NK-92 treated with Interleukin-12 subunit alpha and Interleukin-12 subunit beta, amount 100 ng/mL, for 24 hours (cell line): ENCODE measurements around the gene SKIC3.

Experiments
- DNase-seq: peaks from one replicate; lab custom pipeline; 2025; lab: John Stamatoyannopoulos, UW

Gene SKIC3

DNA sequence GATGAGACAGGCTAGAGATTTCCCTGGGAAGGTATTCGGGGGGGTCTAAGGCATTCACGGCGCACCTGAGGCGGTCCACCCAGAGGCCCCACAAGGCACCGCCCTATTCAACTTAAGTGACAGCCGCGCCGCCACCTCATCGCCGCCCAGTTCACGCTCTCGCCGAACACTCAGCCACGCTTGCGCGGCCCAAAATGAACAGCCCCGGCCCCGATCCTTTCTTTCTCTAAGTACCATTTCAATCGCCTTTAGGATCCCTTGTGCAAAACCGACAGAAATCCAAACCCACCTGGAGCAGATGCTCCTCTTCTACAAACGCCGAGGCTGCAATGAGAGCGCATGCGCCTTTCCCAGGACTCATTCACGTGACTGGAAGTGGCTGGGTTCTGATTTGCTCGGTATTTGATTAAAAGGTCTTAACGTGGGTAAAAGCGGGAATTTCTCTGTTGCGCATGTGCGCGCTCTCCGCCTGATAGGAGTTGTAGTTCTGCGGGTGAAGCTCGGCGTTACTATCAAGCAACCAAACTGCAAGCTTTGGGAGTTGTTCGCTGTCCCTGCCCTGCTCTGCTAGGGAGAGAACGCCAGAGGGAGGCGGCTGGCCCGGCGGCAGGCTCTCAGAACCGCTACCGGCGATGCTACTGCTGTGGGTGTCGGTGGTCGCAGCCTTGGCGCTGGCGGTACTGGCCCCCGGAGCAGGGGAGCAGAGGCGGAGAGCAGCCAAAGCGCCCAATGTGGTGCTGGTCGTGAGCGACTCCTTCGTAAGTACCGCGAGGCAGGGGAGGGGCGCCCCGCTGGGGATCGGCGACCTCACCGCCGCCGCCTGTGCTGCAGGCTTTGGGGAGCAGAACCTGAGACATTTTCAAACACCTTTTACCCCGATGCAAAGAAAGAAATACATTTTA, at the start of gene SKIC3, which contains the start of gene ARSK:
SKIC3 (minus strand) TSS at position 331 of the 902 bp plus-strand sequence. CDS start 7,827 bp downstream, outside the sequence.
ARSK (plus strand) TSS at position 455 of the 902 bp plus-strand sequence; CDS start at position 633, 178 bp downstream.
- peak; percentile 86 for DNase-seq

- no peak for DNase-seq
Observed at GRCh38 chr5:95600557-95600956, 45.8 kb upstream of the SKIC3 start.

GRCh38 chr5:95599252-95599651, 44.5 kb upstream of the SKIC3 start:
- no peak for DNase-seq

GRCh38 chr5:95595289-95595931, 40.6 kb upstream of the SKIC3 start:
- no peak for DNase-seq

- no peak for DNase-seq
Observed at GRCh38 chr5:95591490-95591901, 36.7 kb upstream of the SKIC3 start.

DNA sequence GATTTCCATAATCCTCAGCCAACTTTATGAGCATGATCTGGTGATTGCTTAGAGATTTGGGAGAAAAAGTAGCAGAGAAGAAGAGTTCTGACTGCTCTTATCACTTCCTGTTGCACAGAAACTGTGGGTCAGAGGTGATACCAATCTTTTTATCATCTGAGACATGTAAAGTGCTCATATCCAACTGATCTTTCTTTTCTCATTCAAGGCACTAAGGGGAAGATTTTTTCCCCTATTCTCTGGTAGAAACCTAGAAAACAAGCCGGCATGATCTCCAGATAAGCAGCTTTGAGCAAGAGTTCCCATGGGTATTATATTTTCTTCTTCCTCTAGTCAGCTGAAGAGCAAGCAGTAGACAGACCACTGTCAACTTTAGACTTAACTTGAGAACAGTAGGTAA, 36.1 kb upstream of the SKIC3 start:
- DNase-seq: no peak

DNA sequence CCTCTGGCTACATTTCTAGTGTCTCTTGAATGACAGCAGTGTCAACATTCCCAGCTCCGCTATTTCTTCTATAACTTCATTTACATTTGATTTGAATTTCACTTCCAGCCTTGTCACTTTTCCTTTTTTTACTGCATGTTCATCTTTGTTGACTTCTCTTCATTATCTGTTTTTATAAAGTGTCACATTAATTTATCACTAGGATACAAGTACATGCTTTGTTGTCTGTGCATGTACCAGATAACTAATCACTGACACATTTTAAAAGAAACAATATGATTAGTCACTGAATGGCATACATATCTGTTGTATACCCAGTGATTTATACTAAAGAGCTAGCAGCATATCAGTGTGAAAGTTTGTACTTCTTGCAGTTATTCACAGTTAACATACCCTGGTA, 29.2 kb upstream of the SKIC3 start:
- DNase-seq: no peak

- DNase-seq: no peak
Observed at GRCh38 chr5:95581576-95581975, 26.8 kb upstream of the SKIC3 start.

DNA sequence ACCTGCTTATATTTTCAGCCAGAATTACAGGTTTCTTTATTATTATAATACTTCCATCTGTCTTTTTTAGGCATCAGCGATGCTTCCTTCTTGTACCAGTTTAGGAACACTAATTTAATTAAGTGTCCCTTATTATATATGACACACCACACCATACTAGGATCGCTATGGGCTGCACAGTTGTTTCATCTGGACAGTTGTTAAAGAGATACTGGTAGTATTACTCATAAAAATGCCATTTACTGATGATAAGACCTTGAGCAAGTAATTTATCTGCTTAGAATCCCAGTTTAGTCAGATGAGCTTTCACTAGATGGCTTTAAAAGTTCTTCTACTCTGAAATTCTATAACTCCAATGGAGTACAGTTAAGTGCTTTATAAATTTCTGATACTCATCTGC, 17.2 kb upstream of the SKIC3 start:
- no peak for DNase-seq

GRCh38 chr5:95565280-95565920, 10.6 kb upstream of the SKIC3 start:
- DNase-seq: no peak

- no peak for DNase-seq
Observed at GRCh38 chr5:95564450-95564849, 9.7 kb upstream of the SKIC3 start.

- no peak for DNase-seq
Observed at GRCh38 chr5:95563367-95563766, 8.6 kb upstream of the SKIC3 start.

DNA sequence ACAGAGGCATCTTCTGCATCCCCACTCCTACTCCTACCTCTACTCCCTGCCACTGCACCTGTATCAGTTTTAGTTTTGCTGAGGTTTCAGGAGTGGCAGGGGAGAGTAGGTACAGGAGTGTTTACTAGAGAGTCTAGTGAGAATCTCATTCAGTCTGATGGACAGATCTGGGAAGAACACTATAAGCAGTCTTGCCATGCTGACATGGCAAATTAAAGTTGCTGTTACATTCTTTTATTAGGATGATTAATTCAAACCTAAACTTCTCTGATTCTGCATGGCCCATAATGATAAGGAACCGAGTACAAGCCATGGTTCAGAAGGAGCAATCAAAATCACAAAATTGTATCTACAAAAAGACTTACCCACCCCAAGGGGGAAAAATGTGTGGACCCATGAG, 7.5 kb upstream of the SKIC3 start:
- DNase-seq: no peak

GRCh38 chr5:95557841-95558240, 3.1 kb upstream of the SKIC3 start:
- no peak for DNase-seq

GRCh38 chr5:95555553-95555952, 776 bp upstream of the SKIC3 start:
- DNase-seq: no peak

DNA sequence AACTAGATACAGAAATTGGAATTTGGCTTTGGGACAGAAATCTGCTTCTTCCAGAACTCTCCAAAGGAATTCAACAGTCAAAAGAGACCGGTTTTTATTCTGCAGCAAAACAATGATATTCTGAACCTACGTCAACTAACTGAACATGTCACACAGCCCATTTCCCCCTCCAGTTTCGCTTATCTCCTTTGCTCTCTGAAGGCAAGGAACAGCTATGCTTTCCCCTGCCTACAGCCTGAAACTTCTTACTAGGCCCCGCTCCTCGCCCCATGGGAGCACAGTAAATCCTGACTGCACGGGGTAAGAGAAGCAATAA, 488 bp downstream of the SKIC3 start:
- no peak for DNase-seq

- no peak for DNase-seq
Observed at GRCh38 chr5:95549030-95549429, 5.7 kb downstream of the SKIC3 start.

- DNase-seq: no peak
Observed at GRCh38 chr5:95543017-95543705, 11.6 kb downstream of the SKIC3 start.

- no peak for DNase-seq
Observed at GRCh38 chr5:95537501-95537900, 17.3 kb downstream of the SKIC3 start.

DNA sequence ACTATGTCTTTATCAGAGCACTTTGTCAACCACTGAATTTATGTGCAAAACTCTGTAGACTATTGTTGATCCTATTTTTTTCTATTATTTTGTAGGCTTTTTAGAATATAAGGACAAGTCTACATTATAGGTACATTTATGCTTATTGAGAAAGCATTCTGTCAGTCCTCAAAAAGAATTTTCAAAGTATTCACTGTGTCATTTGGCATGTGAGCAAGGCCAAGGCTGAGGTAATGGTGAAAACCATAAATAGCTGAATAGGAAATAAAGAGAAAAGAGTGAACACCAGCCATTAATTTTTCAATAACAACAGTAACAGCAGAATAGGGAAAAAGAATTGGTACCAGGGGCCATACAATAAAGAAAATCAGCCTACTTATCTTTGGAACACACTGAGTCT, 21.0 kb downstream of the SKIC3 start:
- DNase-seq: no peak

DNA sequence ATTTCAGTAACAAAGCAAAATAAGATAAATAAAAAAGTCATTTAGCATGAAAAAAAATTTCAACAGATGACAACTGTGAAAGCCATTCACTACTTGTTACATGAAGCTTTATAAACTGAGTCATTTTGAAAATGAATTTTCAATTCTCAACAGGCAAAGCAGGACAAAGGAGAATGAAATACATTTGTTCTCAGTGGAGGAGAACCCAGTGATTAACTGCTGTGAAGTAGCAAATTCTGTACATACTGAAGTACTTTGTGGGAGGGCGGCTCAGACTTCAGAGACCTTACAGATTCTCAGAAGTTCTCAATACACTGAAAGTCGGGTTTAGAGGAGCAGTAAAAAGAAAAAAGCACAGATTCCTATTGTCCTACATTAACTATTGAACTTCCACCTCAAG, 21.7 kb downstream of the SKIC3 start:
- DNase-seq: no peak

- no peak for DNase-seq
Observed at GRCh38 chr5:95532415-95532814, 22.4 kb downstream of the SKIC3 start.
